PC-9 (cell line): Measurements from ENCODE around the gene RTKN.

Experiments used
- CTCF ChIP-seq: fragments of 200-600 bp; sonication (generic); conservative IDR thresholded peaks from 2 replicates; pipeline ENCODE4 v1.6.1; 2017; ENCODE audit warnings: mixed run types, antibody characterized with exemption, mild to moderate bottlenecking, moderate library complexity
- EZH2 ChIP-seq: fragments of 200-600 bp; sonication (generic); IDR thresholded peaks from 2 replicates; pipeline ENCODE4 v1.8.0; 2017; ENCODE audit warnings: antibody characterized with exemption, low read depth

- TF ChIP-seq CTCF (no peak), EZH2 (no peak)
Observed at GRCh38 chr2:74413001-74413698, 28.6 kb downstream of the RTKN start.
